ENCODE measurements around the gene NFIA. TPM values are rescaled to one million over a fixed set of nuclear protein-coding genes. Genes with fewer than 3 reads are reported as not detected.
A peak's percentile ranks its signal among the peaks of the same experiment; 100 is the strongest.

Gene NFIA
- total RNA-seq, 3 donors from 2014 or later: 54.9 to 87.5 (median 79.6) TPM

DNA sequence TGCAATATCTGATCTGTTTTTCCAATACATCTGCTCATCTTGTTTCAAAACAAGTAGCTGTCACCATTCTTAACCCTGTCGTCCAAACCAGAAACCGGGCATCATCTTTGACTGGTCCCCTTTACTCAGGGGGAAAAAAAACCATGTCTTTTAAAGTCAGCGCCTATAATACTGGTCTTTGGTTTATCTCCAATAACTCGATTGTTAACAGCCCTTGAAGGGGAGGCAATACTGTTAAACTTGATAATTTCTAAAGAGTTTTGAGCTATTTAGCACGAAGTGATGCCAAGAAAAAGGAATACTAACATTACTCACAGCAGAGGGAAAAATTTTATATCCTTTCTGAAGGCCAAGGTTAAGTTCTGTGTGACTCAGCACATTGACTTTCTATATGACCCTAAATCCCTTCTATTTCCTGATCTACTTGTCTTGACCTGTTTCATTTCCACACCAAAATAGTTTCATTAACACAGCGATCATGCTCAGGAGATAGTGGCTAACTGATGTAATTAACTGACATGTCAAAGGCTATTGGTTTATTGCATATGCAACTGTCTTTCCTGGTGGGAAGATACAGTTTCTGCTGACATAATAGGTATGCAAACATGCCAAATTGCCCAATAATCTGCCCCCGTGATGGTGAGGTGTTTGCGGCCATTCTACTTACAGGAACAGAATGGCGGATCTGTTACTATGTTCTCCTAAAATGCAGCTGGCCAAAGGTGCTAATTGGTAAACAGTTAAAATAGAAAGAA, 59.1 kb downstream of the NFIA start:
- Histone ChIP-seq H3K4me1 (peaks cover 4 to 13% of the 10 kb centered on the region in 2 donors), H3K36me3 (no peaks in the 10 kb centered on the region), H3K4me3 (no peak overlapping the region), H3K27ac (peak overlapping the region; percentile 62 to 66), H3K27me3 (no peaks in the 10 kb centered on the region), H3K9me3 (no peaks in the 10 kb centered on the region)
- no peak for DNase-seq (ENCODE audit: low spot score in 2 of 2)
- TF ChIP-seq POLR2AphosphoS5 (IDR thresholded peaks at IDR 0.05) (no peak), CTCF (IDR thresholded peaks at IDR 0.05) (no peak), POLR2A (IDR thresholded peaks at IDR 0.05) (no peak)
- intact Hi-C loops (cut with DNase I; ENCODE audit: low total_unique reads): no loop called here

DNA sequence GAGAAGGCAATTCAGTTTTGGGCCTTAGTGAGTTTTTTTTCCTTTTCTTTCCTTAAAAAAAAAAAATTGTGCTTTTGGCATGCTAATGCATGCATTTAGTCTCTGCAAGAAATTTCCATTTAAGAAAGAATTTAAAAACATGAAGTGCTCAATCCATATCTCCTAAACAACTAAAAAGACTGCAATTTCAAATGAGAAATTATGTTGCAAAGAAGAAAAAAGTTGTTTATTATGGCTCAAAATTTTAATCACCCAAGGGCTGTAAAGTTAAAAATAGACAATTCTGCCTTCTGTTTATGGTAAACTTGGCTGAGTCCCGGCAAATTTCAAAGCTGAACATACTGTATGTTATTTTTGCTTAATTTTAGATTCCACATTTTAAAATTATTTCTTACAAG, 59.7 kb downstream of the NFIA start:
- intact Hi-C loops (cut with DNase I; ENCODE audit: low total_unique reads): no loop called here
- peak overlapping the region in 1 of 2 donors; percentile 62 for H3K27ac ChIP-seq

GRCh38 chr1:61142726-61143500, 60.6 kb downstream of the NFIA start:
- no peaks in the 10 kb centered on the region for H3K27me3 ChIP-seq
- H3K9me3 ChIP-seq: no peaks in the 10 kb centered on the region
- peak overlapping the region; percentile 48 to 66 for H3K27ac ChIP-seq
- intact Hi-C loops (cut with DNase I; ENCODE audit: low total_unique reads): no loop called here
- TF ChIP-seq CTCF (IDR thresholded peaks at IDR 0.05) (no peak), POLR2AphosphoS5 (IDR thresholded peaks at IDR 0.05) (no peak), POLR2A (IDR thresholded peaks at IDR 0.05) (no peak)
- H3K4me3 ChIP-seq: no peak overlapping the region
- H3K4me1 ChIP-seq: peaks cover 4 to 13% of the 10 kb centered on the region in 2 donors
- no peak for DNase-seq (ENCODE audit: low spot score in 2 of 2)
- no peaks in the 10 kb centered on the region for H3K36me3 ChIP-seq

More for the DNA sequence above, 59.7 kb downstream of the NFIA start:
- DNase-seq (ENCODE audit: low spot score in 2 of 2): no peak
- no peak overlapping the region for H3K4me3 ChIP-seq
- H3K9me3 ChIP-seq: no peaks in the 10 kb centered on the region
- TF ChIP-seq CTCF (IDR thresholded peaks at IDR 0.05) (no peak), POLR2A (IDR thresholded peaks at IDR 0.05) (no peak), POLR2AphosphoS5 (IDR thresholded peaks at IDR 0.05) (no peak)
- no peaks in the 10 kb centered on the region for H3K27me3 ChIP-seq
- no peaks in the 10 kb centered on the region for H3K36me3 ChIP-seq
- H3K4me1 ChIP-seq: peaks cover 4 to 13% of the 10 kb centered on the region in 2 donors

DNA sequence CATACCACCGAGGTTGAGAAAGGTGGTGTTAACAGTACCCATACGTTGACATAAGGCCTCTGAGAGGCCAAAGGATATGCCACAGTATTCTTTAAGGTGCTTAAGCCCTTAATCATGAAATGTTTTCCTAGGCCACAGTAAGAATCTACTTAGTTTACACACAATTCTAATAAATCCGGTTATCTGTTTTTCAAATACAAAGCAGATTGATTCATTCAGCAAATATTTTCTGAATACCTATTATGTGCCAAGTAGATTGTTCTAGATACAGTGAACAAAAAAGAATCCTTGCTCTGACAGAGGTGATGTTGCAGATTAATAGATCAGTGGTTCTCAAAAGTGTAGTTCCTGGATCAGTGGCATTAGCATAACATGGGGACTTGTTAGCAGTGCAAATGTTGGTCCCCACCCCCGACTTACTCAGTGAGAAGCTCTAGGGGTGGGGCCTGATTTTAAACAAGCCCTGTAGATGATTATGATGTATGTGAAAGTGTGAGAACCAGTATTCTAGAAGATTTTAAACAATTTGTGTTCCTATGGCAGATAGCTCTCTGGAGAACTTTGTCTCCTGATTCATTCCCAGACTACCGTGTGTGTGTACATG, 61.6 kb downstream of the NFIA start:
- Histone ChIP-seq H3K9me3 (no peaks in the 10 kb centered on the region), H3K4me1 (peaks cover 4 to 13% of the 10 kb centered on the region in 2 donors), H3K27ac (peak overlapping the region; percentile 48 to 66), H3K4me3 (no peak overlapping the region), H3K36me3 (no peaks in the 10 kb centered on the region), H3K27me3 (no peaks in the 10 kb centered on the region)
- TF ChIP-seq CTCF (IDR thresholded peaks at IDR 0.05): no peak
- TF ChIP-seq POLR2AphosphoS5 (IDR thresholded peaks at IDR 0.05): no peak
- intact Hi-C loops (cut with DNase I; ENCODE audit: low total_unique reads): no loop called here
- DNase-seq (ENCODE audit: low spot score in 2 of 2): no peak
